GM18909 (cell line): Measurements from ENCODE around the gene HNRNPCL1.
"Not testable (repeated sequence)": the region's sequence is repeated elsewhere in the genome, so short reads cannot be mapped to it uniquely, and the experiment has no call there.

ENCODE experiments used
- ATAC-seq: cut with Tn5 transposase; IDR thresholded peaks from one replicate; pipeline ENCODE4 v1.9.1; 2021; ENCODE audit warnings: mild to moderate bottlenecking; ENCODE audit not compliant: unreplicated experiment, poor library complexity

The HNRNPCL1 gene

GRCh38 chr1:12848620-12849019 is at the start of gene HNRNPCL1:
TSS of gene HNRNPCL1 (minus strand) at chr1:12848720. CDS start at chr1:12848289, 431 bp downstream.
- not testable (repeated sequence) for ATAC-seq

GRCh38 chr1:12898170-12898569 is 49.6 kb upstream of the HNRNPCL1 start, which contains the start of gene PRAMEF10:
TSS of gene PRAMEF10 (minus strand) at chr1:12898270. CDS start at chr1:12895847, 2,423 bp downstream.
- ATAC-seq = not testable (repeated sequence)

- not testable (repeated sequence) for ATAC-seq
These were observed 37.6 kb upstream of the HNRNPCL1 start, which contains the start of gene PRAMEF4 for GRCh38 chr1:12886101-12886500. TSS of gene PRAMEF4 (minus strand) at chr1:12886201. CDS start at chr1:12883394, 2,807 bp downstream.

DNA sequence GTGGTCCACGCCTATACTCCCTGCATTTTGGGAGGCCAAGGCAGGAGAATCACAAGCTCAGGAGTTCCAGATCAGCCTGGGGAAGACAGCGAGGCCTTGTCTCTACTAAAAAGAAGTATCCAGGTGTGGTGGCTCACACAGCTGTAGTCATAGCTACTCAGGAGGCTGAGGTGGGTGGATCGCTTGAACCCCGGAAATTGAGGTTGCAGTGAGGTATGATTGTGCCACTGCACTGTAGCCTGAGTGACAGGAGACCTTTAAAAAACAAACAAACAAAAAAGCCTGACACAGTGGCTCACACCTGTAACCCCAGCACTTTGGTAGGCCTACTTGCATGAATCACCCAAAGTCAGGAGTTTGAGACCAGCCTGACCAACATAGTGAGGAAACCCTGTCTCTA is 29.9 kb upstream of the HNRNPCL1 start:
- ATAC-seq = not testable (repeated sequence)

DNA sequence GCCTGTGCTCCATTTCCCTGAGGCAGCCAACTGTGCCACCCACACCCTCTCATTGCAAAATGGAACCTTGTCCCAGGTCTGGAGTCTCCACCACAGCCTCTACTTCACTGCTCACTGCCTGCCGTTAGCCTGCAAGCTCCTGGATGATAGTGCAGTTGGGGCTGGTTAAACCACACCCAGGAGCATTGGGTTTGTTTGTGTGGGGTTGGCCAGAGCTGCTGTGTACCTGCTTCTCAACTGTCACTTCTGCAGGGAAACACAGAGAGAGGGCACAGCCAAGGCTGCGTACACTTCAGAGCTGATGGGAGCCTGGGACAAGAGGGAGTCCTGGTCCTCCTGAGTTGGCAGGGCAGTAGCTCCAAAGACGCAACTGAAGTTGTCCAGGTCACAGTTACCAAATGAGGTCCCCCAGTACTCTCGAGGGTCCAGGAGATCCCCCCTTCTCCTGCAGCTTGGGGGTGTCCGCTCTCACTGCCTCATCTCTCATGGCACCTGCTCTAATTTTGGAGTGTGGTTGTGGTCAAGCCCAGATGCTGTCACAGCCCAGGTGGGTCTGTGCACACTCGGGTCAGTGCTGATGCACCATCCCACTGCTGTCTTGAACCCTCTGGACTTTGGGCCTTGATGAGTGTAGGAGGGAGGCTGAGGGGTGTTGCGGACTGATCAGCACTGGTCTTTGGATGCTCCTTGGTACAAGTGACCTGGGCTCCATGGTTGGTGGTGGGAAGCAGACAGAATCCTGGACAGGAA is 14.8 kb upstream of the HNRNPCL1 start:
- ATAC-seq = not testable (repeated sequence)

DNA sequence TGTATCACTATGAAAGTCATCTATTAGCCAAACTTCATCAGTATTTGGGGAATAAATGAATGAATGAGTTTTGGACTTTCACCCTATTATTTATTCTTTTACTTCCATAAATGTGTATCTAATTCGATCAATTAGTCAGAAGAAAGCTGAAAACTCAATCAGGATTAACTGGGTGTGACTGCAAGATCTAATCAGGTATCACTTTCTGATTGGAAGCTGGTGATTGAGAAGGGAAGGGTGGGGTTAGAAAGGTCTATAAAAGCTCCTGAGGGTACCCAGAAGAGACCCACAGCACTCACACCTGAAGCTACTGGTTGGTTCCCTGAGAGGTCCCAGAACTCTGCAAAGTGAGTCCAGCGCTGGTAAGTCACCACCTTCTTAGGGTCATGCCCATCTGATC is 8.3 kb upstream of the HNRNPCL1 start, which contains the start of gene PRAMEF2:
TSS of gene PRAMEF2 (plus strand) at position 301 of the 400 bp plus-strand sequence. CDS start 1,924 bp downstream, outside the sequence.
- not testable (repeated sequence) for ATAC-seq

DNA sequence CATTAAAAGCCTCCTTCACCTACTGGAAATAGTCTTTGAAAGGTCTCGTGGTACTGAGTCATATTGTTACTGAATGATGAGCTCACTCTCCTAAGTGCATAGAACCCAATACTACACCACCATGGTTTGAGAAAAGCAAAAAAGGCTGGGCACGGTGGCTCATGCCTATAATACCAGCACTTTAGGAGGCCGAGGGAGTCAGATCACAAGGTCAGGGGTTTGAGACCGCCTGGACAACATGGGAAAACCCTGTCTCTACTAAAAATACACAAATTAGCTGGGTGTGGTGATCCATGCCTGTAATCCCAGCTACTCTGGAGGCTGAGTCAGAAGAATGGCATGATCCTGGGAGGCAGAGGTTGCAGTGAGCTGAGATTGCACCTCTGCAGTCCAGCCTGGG is 3.3 kb upstream of the HNRNPCL1 start:
- no peak for ATAC-seq

DNA sequence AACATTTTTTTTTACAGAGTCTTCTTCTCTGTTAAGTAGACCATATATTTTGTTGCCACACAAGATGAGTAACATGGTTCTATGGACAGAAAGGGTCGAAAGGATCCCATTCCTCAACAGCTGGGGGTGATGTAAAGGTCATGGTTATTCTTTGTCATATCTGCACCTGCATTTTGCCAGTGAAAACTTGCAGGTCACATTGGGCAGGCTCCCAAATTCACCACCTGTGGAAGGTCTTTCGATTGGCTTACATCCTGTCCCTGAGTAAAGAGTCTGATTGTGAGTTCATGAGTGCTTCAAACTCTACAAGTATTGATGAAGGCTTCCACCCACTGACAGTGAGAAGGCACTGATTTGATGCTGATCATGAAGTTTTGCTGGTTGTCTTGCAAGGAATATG is 15.3 kb downstream of the HNRNPCL1 start:
- ATAC-seq = not testable (repeated sequence)

- ATAC-seq = not testable (repeated sequence)
These were observed 17.2 kb downstream of the HNRNPCL1 start, which contains the start of gene PRAMEF11 for GRCh38 chr1:12831310-12831709. TSS of gene PRAMEF11 (minus strand) at chr1:12831410. CDS start at chr1:12828789, 2,621 bp downstream.

DNA sequence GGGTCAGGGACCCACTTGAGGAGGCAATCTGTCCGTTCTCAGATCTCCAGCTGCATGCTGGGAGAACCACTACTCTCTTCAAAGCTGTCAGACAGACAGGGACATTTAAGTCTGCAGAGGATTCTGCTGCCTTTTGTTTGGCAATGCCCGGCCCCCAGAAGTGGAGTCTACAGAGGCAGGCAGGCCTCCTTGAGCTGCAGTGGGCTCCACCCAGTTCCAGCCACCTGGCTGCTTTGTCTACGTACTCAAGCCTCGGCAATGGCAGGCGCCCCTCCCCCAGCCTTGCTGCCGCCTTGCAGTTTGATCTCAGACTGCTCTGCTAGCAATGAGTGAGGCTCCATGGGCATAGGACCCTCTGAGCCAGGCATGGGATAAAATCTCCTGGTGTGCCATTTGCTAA is 29.5 kb downstream of the HNRNPCL1 start:
- ATAC-seq = not testable (repeated sequence)

DNA sequence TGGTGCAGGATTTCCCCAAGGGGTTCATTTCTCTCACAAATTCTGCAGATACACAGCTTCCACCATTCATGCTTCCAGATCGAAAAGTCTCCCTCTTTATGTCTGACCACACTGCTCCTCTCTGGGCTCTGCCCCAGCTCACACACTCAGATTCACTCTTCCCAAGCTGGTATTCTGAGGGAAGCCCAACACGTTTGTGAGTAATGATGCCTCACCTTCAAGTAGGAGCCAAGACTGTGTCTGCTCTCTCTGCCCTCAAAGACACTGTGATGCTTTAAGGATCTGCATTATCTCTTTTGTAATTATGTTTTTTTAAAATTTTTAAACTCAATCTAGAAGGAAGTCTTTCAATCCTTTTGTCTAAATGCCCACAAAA is 37.1 kb downstream of the HNRNPCL1 start:
- no peak for ATAC-seq

- ATAC-seq = no peak
These were observed 37.7 kb downstream of the HNRNPCL1 start for GRCh38 chr1:12810691-12811408.

DNA sequence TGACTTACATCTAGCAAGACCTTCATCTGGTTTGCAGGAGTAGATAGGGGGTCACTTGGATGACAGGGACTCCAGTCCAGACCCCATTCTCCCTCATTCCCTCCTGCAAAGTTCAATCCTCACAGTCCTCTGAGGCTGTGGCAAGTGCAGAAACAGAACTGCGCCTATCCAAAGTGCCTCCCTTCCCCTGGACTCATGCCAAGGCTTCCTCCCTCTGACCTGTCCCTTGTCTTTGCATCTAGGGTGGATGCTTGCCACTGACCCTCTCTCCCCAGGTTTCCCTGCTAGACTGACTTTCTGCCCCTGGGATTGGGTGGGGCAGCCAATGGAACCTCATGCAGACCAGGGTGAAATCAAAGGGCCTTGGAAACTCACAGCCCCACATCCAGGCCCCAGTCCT is 38.6 kb downstream of the HNRNPCL1 start:
- no peak for ATAC-seq

DNA sequence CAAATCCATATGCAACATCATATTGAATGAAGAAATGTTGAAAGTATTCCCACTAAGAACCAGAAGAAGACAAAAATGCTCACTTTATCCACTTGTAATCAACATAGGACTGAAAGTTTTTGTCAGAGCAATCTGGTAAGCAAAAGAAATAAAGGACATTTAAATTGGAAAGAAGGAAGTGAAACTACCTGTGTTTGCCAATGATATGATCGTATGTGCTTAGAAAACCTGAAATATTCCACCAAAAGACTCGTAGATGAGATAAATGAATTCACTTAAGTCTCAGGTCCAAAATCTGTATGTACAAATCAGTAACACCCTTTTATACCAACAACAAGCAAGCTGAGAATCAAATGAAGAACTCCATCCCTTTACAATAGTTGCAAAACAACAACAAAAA is 48.8 kb downstream of the HNRNPCL1 start:
- no peak for ATAC-seq

- ATAC-seq = no peak
These were observed 49.6 kb downstream of the HNRNPCL1 start for GRCh38 chr1:12798911-12799310.
